ENCODE results near the gene RAB40C. TPM values are rescaled to one million over a fixed set of nuclear protein-coding genes. Genes with fewer than 3 reads are reported as not detected.

The RAB40C gene
- total and polyA plus RNA-seq, 10 of the 15 experiments (the other 5 are each of a cell fraction or from before 2014, with no cell fraction given) = 0.06 to 12.8 (median 4.6) TPM

DNA sequence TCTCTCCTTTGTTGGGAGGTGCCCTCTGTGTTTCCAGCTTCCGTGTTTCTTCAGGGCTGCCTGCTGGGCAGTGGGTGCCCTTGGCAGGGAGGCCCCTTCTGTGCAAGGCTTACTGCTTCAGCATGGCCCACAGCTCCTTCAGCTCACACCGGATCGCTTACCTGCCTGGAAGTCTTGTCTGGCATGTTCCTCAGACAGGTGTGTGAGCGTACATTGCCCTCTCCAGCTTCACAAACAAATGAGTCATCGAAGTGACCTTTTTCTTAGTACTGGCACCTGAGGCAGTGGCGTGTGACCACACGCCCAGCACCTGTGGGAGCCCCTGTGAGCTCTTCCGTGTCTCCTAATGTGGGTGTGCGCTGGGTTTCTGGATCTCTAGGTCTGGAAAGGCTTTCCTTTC, 3.5 kb downstream of the RAB40C start:
- Histone ChIP-seq H3K9me3 (replicated peaks; ENCODE audit: control insufficient read depth, insufficient read depth, low read length) (no peaks in the 10 kb centered on the region), H3K27me3 (replicated peaks in 1 of 2; ENCODE audit: control insufficient read depth in 2 of 2, insufficient read depth in 2 of 2, low read length in 1 of 2) (no peaks in the 10 kb centered on the region), H4K20me1 (ENCODE audit: control insufficient read depth, insufficient read depth) (no peaks in the 10 kb centered on the region), H3K4me3 (no peak overlapping the region), H3K27ac (ENCODE audit: control insufficient read depth, insufficient read depth) (no peak overlapping the region), H2AFZ (ENCODE audit: control insufficient read depth, low read depth, low read length) (no peak overlapping the region), H3K79me2 (ENCODE audit: control insufficient read depth, insufficient read depth, low read length) (peaks cover 15% of the 10 kb centered on the region), H3K4me1 (ENCODE audit: control insufficient read depth, insufficient read depth, low read length) (peaks cover 8% of the 10 kb centered on the region), H3K4me2 (ENCODE audit: control insufficient read depth, insufficient read depth) (no peak overlapping the region), H3K9ac (ENCODE audit: control insufficient read depth, insufficient read depth, low read length) (no peak overlapping the region), H3K36me3 (ENCODE audit: control insufficient read depth in 2 of 2, insufficient read depth in 2 of 2, low read length in 1 of 2) (no peaks in the 10 kb centered on the region)
- DNase-seq (ENCODE audit: low read depth, low spot score) = no peak
- intact Hi-C loops (cut with micrococcal nuclease; ENCODE audit: unreplicated experiment) (no loop called here), in situ Hi-C loops (cut with MboI) (no loop called here)
- ATAC-seq = no peak
- no TSS peak for BruUV-seq (replicated peaks)
- TF ChIP-seq, protein P1, sequence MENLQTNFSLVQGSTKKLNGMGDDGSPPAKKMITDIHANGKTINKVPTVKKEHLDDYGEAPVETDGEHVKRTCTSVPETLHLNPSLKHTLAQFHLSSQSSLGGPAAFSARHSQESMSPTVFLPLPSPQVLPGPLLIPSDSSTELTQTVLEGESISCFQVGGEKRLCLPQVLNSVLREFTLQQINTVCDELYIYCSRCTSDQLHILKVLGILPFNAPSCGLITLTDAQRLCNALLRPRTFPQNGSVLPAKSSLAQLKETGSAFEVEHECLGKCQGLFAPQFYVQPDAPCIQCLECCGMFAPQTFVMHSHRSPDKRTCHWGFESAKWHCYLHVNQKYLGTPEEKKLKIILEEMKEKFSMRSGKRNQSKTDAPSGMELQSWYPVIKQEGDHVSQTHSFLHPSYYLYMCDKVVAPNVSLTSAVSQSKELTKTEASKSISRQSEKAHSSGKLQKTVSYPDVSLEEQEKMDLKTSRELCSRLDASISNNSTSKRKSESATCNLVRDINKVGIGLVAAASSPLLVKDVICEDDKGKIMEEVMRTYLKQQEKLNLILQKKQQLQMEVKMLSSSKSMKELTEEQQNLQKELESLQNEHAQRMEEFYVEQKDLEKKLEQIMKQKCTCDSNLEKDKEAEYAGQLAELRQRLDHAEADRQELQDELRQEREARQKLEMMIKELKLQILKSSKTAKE (IDR thresholded peaks at IDR 0.05; ENCODE audit: low read depth, poor library complexity, severe bottlenecking) = no peak
- TF ChIP-seq POLR2AphosphoS2 (IDR thresholded peaks at IDR 0.05; ENCODE audit: low read depth, low read length) = no peak
- no peak for TF ChIP-seq ZNF217 (IDR thresholded peaks at IDR 0.05)
- TF ChIP-seq JUNB (IDR thresholded peaks at IDR 0.05) = no peak
- TF ChIP-seq GABPA (IDR thresholded peaks at IDR 0.05; ENCODE audit: low read depth) = no peak
- TF ChIP-seq RBBP5 (conservative IDR thresholded peaks at IDR 0.05) = no peak
- no peak for TF ChIP-seq USF1 (IDR thresholded peaks at IDR 0.05; ENCODE audit: borderline replicate concordance, extremely low read length, insufficient read depth, low read depth, low read length)
- no peak for TF ChIP-seq ESRRA (IDR thresholded peaks at IDR 0.05; ENCODE audit: low read length)
- TF ChIP-seq TCF12 (IDR thresholded peaks at IDR 0.05; ENCODE audit: low read depth, low read length) = no peak
- TF ChIP-seq RCOR1 (conservative IDR thresholded peaks at IDR 0.05; ENCODE audit: low read depth, low read length) = no peak
- TF ChIP-seq ASH2L (IDR thresholded peaks at IDR 0.05; ENCODE audit: borderline replicate concordance, low read depth) = no peak
- no peak for TF ChIP-seq STAT3 (IDR thresholded peaks at IDR 0.05; ENCODE audit: low read depth, low read length)
- TF ChIP-seq BRCA1 (IDR thresholded peaks at IDR 0.05; ENCODE audit: low read depth, low read length) = no peak
- no peak for TF ChIP-seq FOXK2 (IDR thresholded peaks at IDR 0.05)
- no peak for TF ChIP-seq HDGF (IDR thresholded peaks at IDR 0.05)
- no peak for TF ChIP-seq CBX3 (IDR thresholded peaks at IDR 0.05; ENCODE audit: borderline replicate concordance, low read depth)
- TF ChIP-seq EED (IDR thresholded peaks at IDR 0.05; ENCODE audit: low read depth) = no peak
- no peak for TF ChIP-seq SREBF2 (IDR thresholded peaks at IDR 0.05; ENCODE audit: low read length)
- TF ChIP-seq STAT1 (conservative IDR thresholded peaks at IDR 0.05) = no peak
- TF ChIP-seq NFYB (IDR thresholded peaks at IDR 0.05; ENCODE audit: insufficient read depth, low read depth, low read length) = no peak
- ChIA-PET RAD21 (ENCODE audit: unreplicated experiment) (no interaction called here), POLR2A (interaction anchor here (1.4 kb wide), 1 partner anchor 43 kb away, joined by 3 read pairs; the partner anchor contains the start of gene METTL26), SMC1A (ENCODE audit: uncharacterized antibody, unreplicated experiment) (no interaction called here), CTCF (interaction anchor here (0.5 kb wide), 1 partner anchor 71 kb away, joined by 3 read pairs; no protein-coding TSS in a partner anchor)
- FAIRE-seq = no peak
- WGBS (ENCODE audit: insufficient coverage, insufficient replicate concordance, low lambda C conversion rate, missing lambda C conversion rate) = 54% methylated on average over 9 of the region's 9 CpGs
